B cell (primary cell): ENCODE results near the gene NMT1. TPM values are rescaled to one million over a fixed set of nuclear protein-coding genes. Genes with fewer than 3 reads are reported as not detected.

Experiments used
- ATAC-seq: fragments of 200-7000 bp; cut with Tn5 transposase; one replicate; pipeline ENCODE4 v1.10.0; 2021; ENCODE audit warnings: low read depth, mild to moderate bottlenecking, moderate number of reproducible peaks, moderate library complexity
- CTCF ChIA-PET: fragments of 350-600 bp; sonication (Branson Sonifier 250); formaldehyde crosslinking; loops from one replicate; lab custom pipeline; 2021; ENCODE audit warnings: antibody characterized with exemption, inconsistent platforms; lab: Charles Lee
- POLR2A ChIA-PET: fragments of 350-600 bp; sonication (Branson Sonifier 250); formaldehyde crosslinking; loops from one replicate; lab custom pipeline; 2021; ENCODE audit warnings: antibody characterized with exemption; lab: Charles Lee
- DNase-seq: peaks from one replicate; pipeline ENCODE4 v3.0.0; 2013
- H2AFZ ChIP-seq: 2 replicates; pipeline ENCODE4 v1.6.1; 2012; ENCODE audit warnings: mild to moderate bottlenecking, low read depth, low read length; ENCODE audit not compliant: insufficient read depth, poor library complexity, severe bottlenecking
- H3K27ac ChIP-seq, 2 donors: 1 replicate in 1 of 2; 2 replicates in 1 of 2; pipeline ENCODE4 v1.5.1; 2012 to 2013; ENCODE audit warnings: low read length in 2 of 2, mild to moderate bottlenecking in 2 of 2, moderate library complexity in 1 of 2
- H3K27me3 ChIP-seq, 4 experiments: fragments of 200-600 bp in 1 of 4; sonication (generic) in 1 of 4; replicated peaks in 1 of 4; 1 replicate in 2 of 4; 2 replicates in 2 of 4; pipeline versions ENCODE4 v1.6.1 to v1.7.0; 2013 to 2016; ENCODE audit warnings: low read length in 3 of 4, mild to moderate bottlenecking in 2 of 4, mixed read lengths in 1 of 4, moderate library complexity in 1 of 4; ENCODE audit not compliant: insufficient read depth in 4 of 4, control insufficient read depth in 3 of 4; ENCODE audit errors: control extremely low read depth in 1 of 4
- H3K36me3 ChIP-seq, 2 experiments: replicated peaks in 1 of 2; 1 replicate in 1 of 2; 2 replicates in 1 of 2; pipeline versions ENCODE4 v1.6.1 to v1.7.1; 2013; ENCODE audit warnings: low read length in 1 of 2; ENCODE audit not compliant: insufficient read depth in 2 of 2, control insufficient read depth in 1 of 2; ENCODE audit errors: control extremely low read depth in 1 of 2, extremely low read depth in 1 of 2
- H3K4me1 ChIP-seq, 2 donors: fragments of 200-600 bp in 1 of 2; sonication (generic) in 1 of 2; 1 replicate in 1 of 2; 2 replicates in 1 of 2; pipeline versions ENCODE4 v1.5.1 to v1.6.1; 2013 to 2017; ENCODE audit warnings: low read length in 2 of 2; ENCODE audit not compliant: control insufficient read depth in 2 of 2, insufficient read depth in 2 of 2
- H3K4me2 ChIP-seq: replicated peaks from 2 replicates; pipeline ENCODE3; 2012; ENCODE audit warnings: mild to moderate bottlenecking, low read depth, low read length; ENCODE audit not compliant: poor library complexity, severe bottlenecking
- H3K4me3 ChIP-seq, 5 experiments: fragments of 200-600 bp in 1 of 5; sonication (generic) in 1 of 5; 1 replicate in 3 of 5; 2 replicates in 2 of 5; pipeline versions ENCODE4 v1.5.1 to v1.7.0; 2011 to 2016; ENCODE audit warnings: low read length in 4 of 5, mild to moderate bottlenecking in 4 of 5, low read depth in 2 of 5, control low read depth in 1 of 5, moderate library complexity in 1 of 5; ENCODE audit not compliant: insufficient read depth in 1 of 5; ENCODE audit errors: control extremely low read depth in 1 of 5, extremely low read depth in 1 of 5
- H3K79me2 ChIP-seq: fragments of 200-600 bp; sonication (generic); one replicate; pipeline ENCODE4 v1.6.0; 2016; ENCODE audit warnings: low read length; ENCODE audit not compliant: control insufficient read depth, insufficient read depth
- H3K9ac ChIP-seq: fragments of 200-600 bp; sonication (generic); 2 replicates; pipeline ENCODE4 v1.6.1; 2017; ENCODE audit warnings: mild to moderate bottlenecking, low read length, moderate library complexity
- H3K9me3 ChIP-seq, 3 donors: one replicate each; pipeline versions ENCODE4 v1.6.1 to v1.7.1; 2013; ENCODE audit warnings: low read length in 2 of 3; ENCODE audit not compliant: control insufficient read depth in 2 of 3, insufficient read depth in 1 of 3; ENCODE audit errors: control extremely low read depth in 1 of 3
- H4K20me1 ChIP-seq: 2 replicates; pipeline ENCODE4 v1.6.0; 2012; ENCODE audit warnings: mild to moderate bottlenecking, low read length; ENCODE audit not compliant: insufficient read depth, control insufficient read depth, poor library complexity, severe bottlenecking
- H3K27ac Mint-ChIP-seq: one replicate; pipeline ENCODE4 v1.8.0; 2021; ENCODE audit warnings: mixed read lengths
- H3K27me3 Mint-ChIP-seq: one replicate; pipeline ENCODE4 v1.8.0; 2021; ENCODE audit warnings: mixed read lengths
- H3K4me1 Mint-ChIP-seq: one replicate; pipeline ENCODE4 v1.8.0; 2021; ENCODE audit warnings: mixed read lengths
- H3K4me3 Mint-ChIP-seq: one replicate; pipeline ENCODE4 v1.8.0; 2021; ENCODE audit warnings: mixed read lengths
- H3K9me3 Mint-ChIP-seq: one replicate; pipeline ENCODE4 v1.8.0; 2022; ENCODE audit warnings: mixed read lengths; ENCODE audit not compliant: insufficient read depth
- CTCF ChIP-seq: fragments of 200-600 bp; IDR thresholded peaks from one replicate; pipeline ENCODE4 v1.8.0; 2022; ENCODE audit warnings: antibody characterized with exemption, mild to moderate bottlenecking
- EZH2 ChIP-seq: IDR thresholded peaks from 2 replicates; pipeline ENCODE4 v1.6.1; 2012; ENCODE audit warnings: borderline replicate concordance, low read depth, mild to moderate bottlenecking, moderate library complexity, low read length; ENCODE audit not compliant: insufficient read depth, poor library complexity, severe bottlenecking
- WGBS: methylation state at CpG from one replicate; pipeline ENCODE4 v1.1.5; 2013; ENCODE audit warnings: missing lambda C conversion rate; ENCODE audit not compliant: insufficient coverage; 5-methylcytosine and 5-hydroxymethylcytosine counted together
- intact Hi-C: fragments of 100-400 bp; cut with micrococcal nuclease; formaldehyde crosslinking; loops from one replicate; pipeline ENCODE4 v1.10.0; 2022
- polyA plus RNA-seq: library from polyadenylated mRNA; depleted of rRNA; stranded (reverse); fragments of >200 nt; gene quantifications from 2 replicates; pipeline ENCODE4 v1.2.3, GENCODE V29; 2012
- total RNA-seq, 2 donors: library from RNA; stranded (reverse); fragments of 120-200 nt in 1 of 2; gene quantifications; 1 replicate in 1 of 2; 2 replicates in 1 of 2; pipeline versions ENCODE4 v1.2.3 to v1.2.4, GENCODE V29; 2013 to 2022

NMT1 gene
- total and polyA plus RNA-seq, 2 donors (not counting 1 experiment from before 2014, with no cell fraction given): 30.1 to 134 TPM

- Mint-ChIP-seq H3K9me3 (no peaks in the 10 kb centered on the region), H3K4me1 (no peaks in the 10 kb centered on the region), H3K27ac (no peak overlapping the region), H3K4me3 (no peak overlapping the region), H3K27me3 (no peaks in the 10 kb centered on the region)
- no peak overlapping the region for H3K27ac ChIP-seq
- ChIA-PET POLR2A (no interaction called here), CTCF (no interaction called here)
- H3K9ac ChIP-seq: no peak overlapping the region
- H4K20me1 ChIP-seq: no peaks in the 10 kb centered on the region
- 80% methylated on average over 12 of the region's 17 CpGs for WGBS
- intact Hi-C loops: no loop called here
- H3K9me3 ChIP-seq: no peaks in the 10 kb centered on the region
- no peak for TF ChIP-seq CTCF
- no peak for TF ChIP-seq EZH2
- H3K4me1 ChIP-seq: no peaks in the 10 kb centered on the region
- H3K27me3 ChIP-seq: no peaks in the 10 kb centered on the region
- peaks cover 0 to 51% of the 10 kb centered on the region in 2 experiments for H3K36me3 ChIP-seq
- DNase-seq: no peak
- no peak for ATAC-seq
- H3K4me2 ChIP-seq: no peak overlapping the region
- H2AFZ ChIP-seq: no peak overlapping the region
- no peak overlapping the region for H3K4me3 ChIP-seq
- peaks cover 7% of the 10 kb centered on the region for H3K79me2 ChIP-seq
These were observed 31.2 kb upstream of the NMT1 start for GRCh38 chr17:45029758-45030423.

GRCh38 chr17:45030733-45031132, 30.4 kb upstream of the NMT1 start:
- no peaks in the 10 kb centered on the region for H3K27me3 Mint-ChIP-seq
- H3K27me3 ChIP-seq: no peaks in the 10 kb centered on the region
- ChIA-PET POLR2A (no interaction called here), CTCF (interaction anchor here (0.6 kb wide), 1 partner anchor 114 kb away, joined by 3 read pairs; no protein-coding TSS in a partner anchor)
- no peak overlapping the region for H3K9ac ChIP-seq
- H3K4me3 ChIP-seq: no peak overlapping the region
- H3K79me2 ChIP-seq: peaks cover 15% of the 10 kb centered on the region
- H4K20me1 ChIP-seq: no peaks in the 10 kb centered on the region
- H3K9me3 ChIP-seq: no peaks in the 10 kb centered on the region
- no peak overlapping the region for H3K4me2 ChIP-seq
- no peak overlapping the region for H2AFZ ChIP-seq
- H3K9me3 Mint-ChIP-seq: no peaks in the 10 kb centered on the region
- H3K36me3 ChIP-seq: peaks cover 0 to 51% of the 10 kb centered on the region in 2 experiments
- no peaks in the 10 kb centered on the region for H3K4me1 ChIP-seq
- no peak overlapping the region for H3K27ac ChIP-seq
- WGBS: 86% methylated on average over 2 of the region's 6 CpGs
- H3K4me1 Mint-ChIP-seq: no peaks in the 10 kb centered on the region
- H3K27ac Mint-ChIP-seq: no peak overlapping the region
- no peak overlapping the region for H3K4me3 Mint-ChIP-seq
- DNase-seq (no peak), ATAC-seq (no peak)
- intact Hi-C loops: no loop called here
- no peak for TF ChIP-seq EZH2
- no peak for TF ChIP-seq CTCF
